Stimulated activated memory B cell treated with anti-CD40 and anti-IgM and Interleukin-4, amounts not matched to agents 10 μg/mL and 1 μg/mL and 100 μg/mL, for 72 hours (primary cell): ENCODE data around the gene MYO7A.
"Not testable (repeated sequence)": the region's sequence is repeated elsewhere in the genome, so short reads cannot be mapped to it uniquely, and the experiment has no call there.

ENCODE experiments used
- ATAC-seq: fragments of 150-1000 bp; cut with Tn5 transposase; 2 replicates; pipeline ENCODE4 v1.10.0; 2021
- H3K27ac Mint-ChIP-seq: one replicate; pipeline ENCODE4 v1.8.0; 2022; ENCODE audit warnings: mild to moderate bottlenecking, mixed read lengths
- H3K27me3 Mint-ChIP-seq: one replicate; pipeline ENCODE4 v1.8.0; 2022; ENCODE audit warnings: mixed read lengths
- H3K36me3 Mint-ChIP-seq: one replicate; pipeline ENCODE4 v1.8.0; 2022; ENCODE audit warnings: mixed read lengths
- H3K4me1 Mint-ChIP-seq: one replicate; pipeline ENCODE4 v1.8.0; 2022; ENCODE audit warnings: mixed read lengths
- H3K4me3 Mint-ChIP-seq: one replicate; pipeline ENCODE4 v1.8.0; 2022; ENCODE audit warnings: mild to moderate bottlenecking, moderate library complexity, mixed read lengths
- H3K9me3 Mint-ChIP-seq: one replicate; pipeline ENCODE4 v1.8.0; 2022; ENCODE audit warnings: mixed read lengths

The MYO7A gene

GRCh38 chr11:77089004-77089545 lies 39.0 kb upstream of the MYO7A start:
- H3K4me3 Mint-ChIP-seq, result no peak overlapping the region
- H3K27ac Mint-ChIP-seq, result no peak overlapping the region

GRCh38 chr11:77090046-77090372 lies 38.0 kb upstream of the MYO7A start:
- Mint-ChIP-seq H3K27ac (no peak overlapping the region), H3K36me3 (no peaks in the 10 kb centered on the region), H3K4me3 (no peak overlapping the region), H3K4me1 (peaks cover 7% of the 10 kb centered on the region), H3K9me3 (no peaks in the 10 kb centered on the region), H3K27me3 (no peaks in the 10 kb centered on the region)
- no peak for ATAC-seq

More at GRCh38 chr11:77089004-77089545, 39.0 kb upstream of the MYO7A start:
- Mint-ChIP-seq H3K27me3 (no peaks in the 10 kb centered on the region), H3K36me3 (no peaks in the 10 kb centered on the region), H3K9me3 (no peaks in the 10 kb centered on the region), H3K4me1 (peaks cover 7% of the 10 kb centered on the region)
- no peak for ATAC-seq

- no peak overlapping the region for H3K4me3 Mint-ChIP-seq
- no peak overlapping the region for H3K27ac Mint-ChIP-seq
- peaks cover 7% of the 10 kb centered on the region for H3K4me1 Mint-ChIP-seq
- no peaks in the 10 kb centered on the region for H3K36me3 Mint-ChIP-seq
- no peaks in the 10 kb centered on the region for H3K9me3 Mint-ChIP-seq
- H3K27me3 Mint-ChIP-seq, result no peaks in the 10 kb centered on the region
- ATAC-seq, result no peak
These were observed 37.5 kb upstream of the MYO7A start for GRCh38 chr11:77090373-77091111.

GRCh38 chr11:77091146-77091940 lies 36.7 kb upstream of the MYO7A start:
- Mint-ChIP-seq H3K36me3 (no peaks in the 10 kb centered on the region), H3K4me3 (no peak overlapping the region), H3K4me1 (peaks cover 7% of the 10 kb centered on the region), H3K9me3 (no peaks in the 10 kb centered on the region), H3K27ac (no peak overlapping the region), H3K27me3 (no peaks in the 10 kb centered on the region)
- ATAC-seq, result peak; percentile 73

- peaks cover 7% of the 10 kb centered on the region for H3K4me1 Mint-ChIP-seq
- no peaks in the 10 kb centered on the region for H3K36me3 Mint-ChIP-seq
- H3K9me3 Mint-ChIP-seq, result no peaks in the 10 kb centered on the region
- no peak overlapping the region for H3K27ac Mint-ChIP-seq
- no peak for ATAC-seq
- no peak overlapping the region for H3K4me3 Mint-ChIP-seq
- H3K27me3 Mint-ChIP-seq, result no peaks in the 10 kb centered on the region
These were observed 35.7 kb upstream of the MYO7A start for GRCh38 chr11:77092382-77092781.

GRCh38 chr11:77093056-77093891 lies 34.8 kb upstream of the MYO7A start:
- no peaks in the 10 kb centered on the region for H3K36me3 Mint-ChIP-seq
- H3K27me3 Mint-ChIP-seq, result no peaks in the 10 kb centered on the region
- H3K9me3 Mint-ChIP-seq, result no peaks in the 10 kb centered on the region
- H3K4me1 Mint-ChIP-seq, result peaks cover 7% of the 10 kb centered on the region
- ATAC-seq, result no peak
- H3K4me3 Mint-ChIP-seq, result no peak overlapping the region
- H3K27ac Mint-ChIP-seq, result no peak overlapping the region

- Mint-ChIP-seq H3K4me3 (no peak overlapping the region), H3K4me1 (peaks cover 7% of the 10 kb centered on the region), H3K36me3 (no peaks in the 10 kb centered on the region), H3K27ac (no peak overlapping the region), H3K9me3 (no peaks in the 10 kb centered on the region), H3K27me3 (no peaks in the 10 kb centered on the region)
- no peak for ATAC-seq
These were observed 33.8 kb upstream of the MYO7A start for GRCh38 chr11:77093987-77094840.

- Mint-ChIP-seq H3K27me3 (no peaks in the 10 kb centered on the region), H3K36me3 (no peaks in the 10 kb centered on the region), H3K4me1 (peaks cover 7% of the 10 kb centered on the region), H3K27ac (no peak overlapping the region), H3K4me3 (no peak overlapping the region), H3K9me3 (no peaks in the 10 kb centered on the region)
- ATAC-seq, result peak; percentile 24
These were observed 33.1 kb upstream of the MYO7A start for GRCh38 chr11:77094841-77095365.

GRCh38 chr11:77095551-77096490 lies 32.2 kb upstream of the MYO7A start:
- no peaks in the 10 kb centered on the region for H3K36me3 Mint-ChIP-seq
- peaks cover 5% of the 10 kb centered on the region for H3K27me3 Mint-ChIP-seq
- ATAC-seq, result no peak
- no peak overlapping the region for H3K4me3 Mint-ChIP-seq
- no peak overlapping the region for H3K27ac Mint-ChIP-seq
- H3K9me3 Mint-ChIP-seq, result no peaks in the 10 kb centered on the region
- peaks cover 5% of the 10 kb centered on the region for H3K4me1 Mint-ChIP-seq

- no peaks in the 10 kb centered on the region for H3K9me3 Mint-ChIP-seq
- H3K27ac Mint-ChIP-seq, result no peak overlapping the region
- peaks cover 8% of the 10 kb centered on the region for H3K27me3 Mint-ChIP-seq
- no peak for ATAC-seq
- H3K4me1 Mint-ChIP-seq, result no peaks in the 10 kb centered on the region
- no peaks in the 10 kb centered on the region for H3K36me3 Mint-ChIP-seq
- no peak overlapping the region for H3K4me3 Mint-ChIP-seq
These were observed 31.4 kb upstream of the MYO7A start for GRCh38 chr11:77096591-77097019.

- not testable (repeated sequence) for H3K9me3 Mint-ChIP-seq, ATAC-seq, H3K4me3 Mint-ChIP-seq, H3K4me1 Mint-ChIP-seq, H3K27ac Mint-ChIP-seq, H3K27me3 Mint-ChIP-seq, H3K36me3 Mint-ChIP-seq
These were observed 30.9 kb upstream of the MYO7A start for GRCh38 chr11:77097180-77097579.

- Mint-ChIP-seq H3K27ac (no peak overlapping the region), H3K4me1 (no peaks in the 10 kb centered on the region), H3K27me3 (peaks cover 8% of the 10 kb centered on the region), H3K9me3 (no peaks in the 10 kb centered on the region), H3K4me3 (no peak overlapping the region), H3K36me3 (no peaks in the 10 kb centered on the region)
- no peak for ATAC-seq
These were observed 27.6 kb upstream of the MYO7A start for GRCh38 chr11:77100166-77101042.
